Tibial nerve (tissue), 4 donors: ENCODE results near the gene IGF2R. TPM values are rescaled to one million over a fixed set of nuclear protein-coding genes. Genes with fewer than 3 reads are reported as not detected.
"Not testable (repeated sequence)": the region's sequence is repeated elsewhere in the genome, so short reads cannot be mapped to it uniquely, and the experiment has no call there.

Experiments
- DNase-seq, 2 donors: peaks; one replicate each; pipeline ENCODE4 v3.0.0-alpha.2; 2019; ENCODE audit warnings: low spot score in 2 of 2
- H3K27ac ChIP-seq, 4 donors: fragments of 200-600 bp; sonication (generic) in 3 of 4; one replicate each; pipeline ENCODE4 v1.5.1; 2017 to 2019; ENCODE audit warnings: mild to moderate bottlenecking in 1 of 4
- H3K27me3 ChIP-seq, 2 donors: fragments of 200-600 bp; sonication (generic) in 1 of 2; one replicate each; pipeline versions ENCODE4 v1.5.1 to v1.6.0; 2017 to 2019
- H3K36me3 ChIP-seq, 3 donors: fragments of 200-600 bp; sonication (generic); one replicate each; pipeline ENCODE4 v1.5.1; 2018 to 2019
- H3K4me1 ChIP-seq, 4 donors: fragments of 200-600 bp; sonication (generic) in 3 of 4; one replicate each; pipeline ENCODE4 v1.5.1; 2017 to 2019
- H3K4me3 ChIP-seq, 4 donors: fragments of 200-600 bp; sonication (generic) in 3 of 4; one replicate each; pipeline ENCODE4 v1.5.1; 2017 to 2019; ENCODE audit warnings: mild to moderate bottlenecking in 1 of 4, moderate library complexity in 1 of 4
- H3K9me3 ChIP-seq, 4 donors: fragments of 200-600 bp; sonication (generic) in 3 of 4; one replicate each; pipeline ENCODE4 v1.5.1; 2017 to 2019
- EP300 ChIP-seq, 2 donors: sonication (generic); formaldehyde crosslinking; IDR thresholded peaks; one replicate each; pipeline ENCODE4 v1.6.1; 2017; ENCODE audit warnings: antibody characterized with exemption in 2 of 2, mild to moderate bottlenecking in 1 of 2
- POLR2A ChIP-seq, 2 donors: fragments of 450-650 bp; IDR thresholded peaks; one replicate each; pipeline ENCODE4 v1.6.1; 2017; ENCODE audit warnings: antibody characterized with exemption in 2 of 2, mild to moderate bottlenecking in 2 of 2, moderate library complexity in 2 of 2
- whole genome bisulfite sequencing, 2 donors: methylation state at CpG; one replicate each; pipeline ENCODE4 v1.1.5; 2018; 5-methylcytosine and 5-hydroxymethylcytosine counted together
- total RNA-seq, 4 donors: library from RNA; depleted of rRNA; stranded (reverse); fragments of >200 nt; gene quantifications; one replicate each; pipeline ENCODE4 v1.1.0, GENCODE V29; 2016
- TF ChIP-seq, protein P1 (sequence below), 5 experiments: fragments of 200-600 bp in 3 of 5; fragments of 450-650 bp in 2 of 5; sonication (generic) in 3 of 5; IDR thresholded peaks; one replicate each; pipeline ENCODE4 v1.5.1; 2016 to 2019; ENCODE audit warnings: antibody characterized with exemption in 5 of 5, mild to moderate bottlenecking in 3 of 5, moderate library complexity in 2 of 5

Gene IGF2R, protein sequence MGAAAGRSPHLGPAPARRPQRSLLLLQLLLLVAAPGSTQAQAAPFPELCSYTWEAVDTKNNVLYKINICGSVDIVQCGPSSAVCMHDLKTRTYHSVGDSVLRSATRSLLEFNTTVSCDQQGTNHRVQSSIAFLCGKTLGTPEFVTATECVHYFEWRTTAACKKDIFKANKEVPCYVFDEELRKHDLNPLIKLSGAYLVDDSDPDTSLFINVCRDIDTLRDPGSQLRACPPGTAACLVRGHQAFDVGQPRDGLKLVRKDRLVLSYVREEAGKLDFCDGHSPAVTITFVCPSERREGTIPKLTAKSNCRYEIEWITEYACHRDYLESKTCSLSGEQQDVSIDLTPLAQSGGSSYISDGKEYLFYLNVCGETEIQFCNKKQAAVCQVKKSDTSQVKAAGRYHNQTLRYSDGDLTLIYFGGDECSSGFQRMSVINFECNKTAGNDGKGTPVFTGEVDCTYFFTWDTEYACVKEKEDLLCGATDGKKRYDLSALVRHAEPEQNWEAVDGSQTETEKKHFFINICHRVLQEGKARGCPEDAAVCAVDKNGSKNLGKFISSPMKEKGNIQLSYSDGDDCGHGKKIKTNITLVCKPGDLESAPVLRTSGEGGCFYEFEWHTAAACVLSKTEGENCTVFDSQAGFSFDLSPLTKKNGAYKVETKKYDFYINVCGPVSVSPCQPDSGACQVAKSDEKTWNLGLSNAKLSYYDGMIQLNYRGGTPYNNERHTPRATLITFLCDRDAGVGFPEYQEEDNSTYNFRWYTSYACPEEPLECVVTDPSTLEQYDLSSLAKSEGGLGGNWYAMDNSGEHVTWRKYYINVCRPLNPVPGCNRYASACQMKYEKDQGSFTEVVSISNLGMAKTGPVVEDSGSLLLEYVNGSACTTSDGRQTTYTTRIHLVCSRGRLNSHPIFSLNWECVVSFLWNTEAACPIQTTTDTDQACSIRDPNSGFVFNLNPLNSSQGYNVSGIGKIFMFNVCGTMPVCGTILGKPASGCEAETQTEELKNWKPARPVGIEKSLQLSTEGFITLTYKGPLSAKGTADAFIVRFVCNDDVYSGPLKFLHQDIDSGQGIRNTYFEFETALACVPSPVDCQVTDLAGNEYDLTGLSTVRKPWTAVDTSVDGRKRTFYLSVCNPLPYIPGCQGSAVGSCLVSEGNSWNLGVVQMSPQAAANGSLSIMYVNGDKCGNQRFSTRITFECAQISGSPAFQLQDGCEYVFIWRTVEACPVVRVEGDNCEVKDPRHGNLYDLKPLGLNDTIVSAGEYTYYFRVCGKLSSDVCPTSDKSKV (N-terminal part only)
- total RNA-seq: 10 to 100 TPM; 60.1 to 81.3 (median 68.5) TPM

- WGBS, 2 donors: 3 to 6% methylated on average over 20 of the region's 68 CpGs
- H3K4me1 ChIP-seq: peaks cover 0 to 42% (median 17%) of the 10 kb centered on the region in 4 donors
- no peaks in the 10 kb centered on the region for H3K36me3 ChIP-seq
- DNase-seq: peak; percentile 91 to 95
- H3K4me3 ChIP-seq: peak within 1 kb of the TSS; percentile 78 to 97 (median 84)
- H3K27ac ChIP-seq: peak within 1 kb of the TSS; percentile 76 to 95 (median 90)
- no peaks in the 10 kb centered on the region for H3K27me3 ChIP-seq
- no peaks in the 10 kb centered on the region for H3K9me3 ChIP-seq
- TF ChIP-seq POLR2A (IDR thresholded peaks at IDR 0.05): peak; percentile 73 to 75
- peak in 1 of 2 donors; percentile 85 for TF ChIP-seq EP300 (IDR thresholded peaks at IDR 0.05)
- TF ChIP-seq, protein P1, sequence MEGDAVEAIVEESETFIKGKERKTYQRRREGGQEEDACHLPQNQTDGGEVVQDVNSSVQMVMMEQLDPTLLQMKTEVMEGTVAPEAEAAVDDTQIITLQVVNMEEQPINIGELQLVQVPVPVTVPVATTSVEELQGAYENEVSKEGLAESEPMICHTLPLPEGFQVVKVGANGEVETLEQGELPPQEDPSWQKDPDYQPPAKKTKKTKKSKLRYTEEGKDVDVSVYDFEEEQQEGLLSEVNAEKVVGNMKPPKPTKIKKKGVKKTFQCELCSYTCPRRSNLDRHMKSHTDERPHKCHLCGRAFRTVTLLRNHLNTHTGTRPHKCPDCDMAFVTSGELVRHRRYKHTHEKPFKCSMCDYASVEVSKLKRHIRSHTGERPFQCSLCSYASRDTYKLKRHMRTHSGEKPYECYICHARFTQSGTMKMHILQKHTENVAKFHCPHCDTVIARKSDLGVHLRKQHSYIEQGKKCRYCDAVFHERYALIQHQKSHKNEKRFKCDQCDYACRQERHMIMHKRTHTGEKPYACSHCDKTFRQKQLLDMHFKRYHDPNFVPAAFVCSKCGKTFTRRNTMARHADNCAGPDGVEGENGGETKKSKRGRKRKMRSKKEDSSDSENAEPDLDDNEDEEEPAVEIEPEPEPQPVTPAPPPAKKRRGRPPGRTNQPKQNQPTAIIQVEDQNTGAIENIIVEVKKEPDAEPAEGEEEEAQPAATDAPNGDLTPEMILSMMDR (IDR thresholded peaks at IDR 0.05): peak in 2 of 5 experiments; percentile 34 to 42
These were observed at the start of gene IGF2R for GRCh38 chr6:159968295-159969203. IGF2R (plus strand) TSS chr6:159969082; CDS start chr6:159969247, 165 bp downstream.

GRCh38 chr6:159919800-159920199 is 49.1 kb upstream of the IGF2R start:
- H3K27ac ChIP-seq: no peak overlapping the region
- no peak for TF ChIP-seq EP300 (IDR thresholded peaks at IDR 0.05)
- TF ChIP-seq, protein P1 (IDR thresholded peaks at IDR 0.05): no peak
- no peak for TF ChIP-seq POLR2A (IDR thresholded peaks at IDR 0.05)
- WGBS, 2 donors: 87 to 88% methylated on average over 6 of the region's 6 CpGs

DNA sequence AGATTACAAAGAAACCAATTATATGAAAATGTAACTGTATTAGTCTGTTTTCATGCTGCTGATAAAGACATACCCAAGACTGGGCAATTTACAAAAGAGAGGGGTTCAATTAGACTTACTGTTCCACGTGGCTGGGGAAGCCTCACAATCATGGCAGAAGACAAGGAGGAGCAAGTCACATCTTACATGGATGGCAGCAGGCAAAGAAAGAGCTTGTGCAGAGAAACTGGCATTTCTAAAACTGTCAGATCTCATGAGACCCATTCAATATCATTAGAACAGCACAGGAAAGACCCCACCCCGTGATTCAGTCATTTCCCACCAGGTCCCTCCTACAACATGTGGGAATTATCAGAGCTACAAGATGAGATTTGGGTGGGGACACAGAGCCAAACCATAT is 44.7 kb upstream of the IGF2R start:
- H3K27ac ChIP-seq, H3K27me3 ChIP-seq, H3K4me1 ChIP-seq, H3K9me3 ChIP-seq, H3K36me3 ChIP-seq, DNase-seq, H3K4me3 ChIP-seq: not testable (repeated sequence)
- WGBS, 2 donors: 57 to 65% methylated on average over 2 of the region's 2 CpGs

More at GRCh38 chr6:159919800-159920199, 49.1 kb upstream of the IGF2R start:
- H3K36me3 ChIP-seq: no peaks in the 10 kb centered on the region
- H3K4me3 ChIP-seq: no peak overlapping the region
- no peak for DNase-seq
- no peaks in the 10 kb centered on the region for H3K4me1 ChIP-seq
- H3K9me3 ChIP-seq: no peaks in the 10 kb centered on the region
- H3K27me3 ChIP-seq: no peaks in the 10 kb centered on the region

DNA sequence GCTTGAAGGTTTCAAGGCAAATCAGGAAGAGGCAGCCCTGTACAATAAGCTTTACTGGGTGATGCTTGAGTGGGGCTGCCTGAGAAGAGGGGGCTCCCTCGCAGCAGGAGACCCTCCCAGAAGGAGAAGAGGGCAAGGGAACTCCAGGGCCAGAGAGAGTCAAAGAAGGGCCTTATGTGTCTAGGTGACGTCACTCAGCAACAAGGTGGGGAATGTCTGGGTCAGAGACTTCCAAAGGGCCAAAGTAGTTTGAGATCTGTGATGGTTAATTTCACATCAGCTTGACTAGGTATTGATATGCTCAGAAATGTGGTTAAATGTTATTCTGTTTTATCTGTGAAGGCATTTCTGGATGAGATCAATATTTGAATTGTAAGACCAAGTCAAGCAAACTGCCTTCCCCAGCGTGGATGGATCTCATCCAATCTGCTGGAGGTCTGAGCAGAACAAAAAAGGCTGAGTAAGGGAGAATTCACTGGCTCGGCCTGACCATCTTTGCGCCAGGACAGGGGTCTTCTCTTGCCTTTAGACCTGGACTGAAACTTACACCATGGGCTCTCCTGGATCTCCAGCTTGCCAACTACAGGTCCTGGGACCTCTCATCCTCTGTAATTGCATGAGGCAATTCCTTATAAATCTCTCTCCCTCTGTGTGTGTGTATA is 42.2 kb upstream of the IGF2R start:
- H3K4me3 ChIP-seq: no peak overlapping the region
- peaks cover 0 to 24% (median 0%) of the 10 kb centered on the region in 4 donors for H3K4me1 ChIP-seq
- TF ChIP-seq, protein P1 (IDR thresholded peaks at IDR 0.05): no peak
- TF ChIP-seq POLR2A (IDR thresholded peaks at IDR 0.05): no peak
- no peak for TF ChIP-seq EP300 (IDR thresholded peaks at IDR 0.05)
- no peaks in the 10 kb centered on the region for H3K27me3 ChIP-seq
- no peak overlapping the region for H3K27ac ChIP-seq
- no peaks in the 10 kb centered on the region for H3K36me3 ChIP-seq
- no peaks in the 10 kb centered on the region for H3K9me3 ChIP-seq
- WGBS, 2 donors: 70 to 82% methylated on average over 5 of the region's 5 CpGs
- no peak for DNase-seq
